ENCODE measurements around the gene CADM3.

The CADM3 gene

DNA sequence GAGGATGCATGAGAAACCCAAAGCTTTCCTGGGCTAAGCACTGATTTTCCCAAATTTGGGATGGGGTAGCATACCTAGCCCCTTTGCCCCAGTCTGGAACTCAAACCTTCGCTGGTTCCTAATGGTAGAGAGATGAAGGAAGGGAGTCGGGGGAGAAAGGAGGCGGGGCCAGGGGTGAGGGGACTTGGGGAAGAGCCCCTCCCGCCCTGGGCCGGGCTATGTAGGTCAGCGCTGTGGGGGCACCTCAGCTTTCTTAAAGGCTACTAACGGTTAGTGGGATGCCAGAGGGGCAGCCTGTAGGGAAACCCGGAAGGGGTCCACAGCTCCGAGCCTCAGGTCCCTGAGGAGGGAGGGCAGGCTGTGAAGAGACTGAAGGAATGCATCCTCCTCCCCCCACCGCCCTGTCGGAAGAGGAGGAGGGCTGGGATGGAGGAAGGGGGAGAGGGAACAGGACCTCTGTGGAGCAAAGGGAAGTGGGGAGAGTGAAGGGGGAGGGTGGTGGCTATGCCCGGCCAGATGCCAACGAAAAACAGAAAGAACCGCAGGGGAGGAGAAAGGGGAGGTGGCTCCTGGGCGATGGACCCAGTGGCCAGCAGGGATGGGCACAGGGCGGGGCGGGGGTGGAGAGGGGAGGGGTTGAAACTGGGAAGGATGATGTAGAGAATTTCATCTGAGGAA, 1.3 kb downstream of the CADM3 start:
- TF ChIP-seq EZH2phosphoT487 (IDR thresholded peaks at IDR 0.05; ENCODE audit: borderline replicate concordance, low read length): no peak
- TF ChIP-seq, protein P1, sequence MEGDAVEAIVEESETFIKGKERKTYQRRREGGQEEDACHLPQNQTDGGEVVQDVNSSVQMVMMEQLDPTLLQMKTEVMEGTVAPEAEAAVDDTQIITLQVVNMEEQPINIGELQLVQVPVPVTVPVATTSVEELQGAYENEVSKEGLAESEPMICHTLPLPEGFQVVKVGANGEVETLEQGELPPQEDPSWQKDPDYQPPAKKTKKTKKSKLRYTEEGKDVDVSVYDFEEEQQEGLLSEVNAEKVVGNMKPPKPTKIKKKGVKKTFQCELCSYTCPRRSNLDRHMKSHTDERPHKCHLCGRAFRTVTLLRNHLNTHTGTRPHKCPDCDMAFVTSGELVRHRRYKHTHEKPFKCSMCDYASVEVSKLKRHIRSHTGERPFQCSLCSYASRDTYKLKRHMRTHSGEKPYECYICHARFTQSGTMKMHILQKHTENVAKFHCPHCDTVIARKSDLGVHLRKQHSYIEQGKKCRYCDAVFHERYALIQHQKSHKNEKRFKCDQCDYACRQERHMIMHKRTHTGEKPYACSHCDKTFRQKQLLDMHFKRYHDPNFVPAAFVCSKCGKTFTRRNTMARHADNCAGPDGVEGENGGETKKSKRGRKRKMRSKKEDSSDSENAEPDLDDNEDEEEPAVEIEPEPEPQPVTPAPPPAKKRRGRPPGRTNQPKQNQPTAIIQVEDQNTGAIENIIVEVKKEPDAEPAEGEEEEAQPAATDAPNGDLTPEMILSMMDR (IDR thresholded peaks at IDR 0.05; ENCODE audit: low read depth, low read length, poor library complexity, severe bottlenecking): no peak
- Histone ChIP-seq H3K27me3 (ENCODE audit: control insufficient read depth, low read length) (peaks cover 38% of the 10 kb centered on the region), H3K4me3 (ENCODE audit: low read length) (no peak overlapping the region), H3K9me2 (replicated peaks; ENCODE audit: control insufficient read depth, low read length) (no peaks in the 10 kb centered on the region), H4K20me1 (ENCODE audit: control insufficient read depth, insufficient read depth, low read depth, low read length) (no peaks in the 10 kb centered on the region), H3F3A (ENCODE audit: control insufficient read depth, insufficient read depth) (no peaks in the 10 kb centered on the region), H3K9me3 (ENCODE audit: control insufficient read depth, insufficient read depth, low read length) (no peaks in the 10 kb centered on the region), H3K27ac (ENCODE audit: low read depth, low read length) (no peak overlapping the region), H3K4me2 (ENCODE audit: low read length) (no peak overlapping the region), H3K36me3 (ENCODE audit: control insufficient read depth, low read length) (no peaks in the 10 kb centered on the region), H3K79me2 (ENCODE audit: control insufficient read depth, low read length) (no peaks in the 10 kb centered on the region), H3K4me1 (ENCODE audit: control insufficient read depth, low read length) (no peaks in the 10 kb centered on the region)

DNA sequence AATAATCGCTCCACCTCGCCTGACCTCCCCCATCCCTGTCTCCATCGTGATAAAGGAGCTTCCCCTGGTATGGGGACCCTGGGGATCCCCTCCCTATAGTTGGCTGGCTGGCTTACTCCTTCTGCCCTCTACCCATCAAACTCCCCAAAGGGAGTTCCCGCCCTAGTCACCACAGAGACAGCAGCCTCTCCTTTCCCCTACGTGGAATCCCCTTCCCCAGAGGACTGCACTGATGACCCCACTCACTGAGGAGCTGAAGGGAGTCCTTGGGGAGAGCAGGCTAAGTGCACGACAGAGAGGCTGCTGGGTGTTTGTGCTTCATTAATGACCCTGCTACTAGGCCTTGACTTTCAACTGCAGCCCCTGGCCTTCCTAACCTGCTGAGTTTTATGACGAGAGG, 1.9 kb downstream of the CADM3 start:
- H4K20me1 ChIP-seq (ENCODE audit: control insufficient read depth, insufficient read depth, low read depth, low read length): no peaks in the 10 kb centered on the region
- TF ChIP-seq, protein P1 (IDR thresholded peaks at IDR 0.05; ENCODE audit: low read depth, low read length, poor library complexity, severe bottlenecking): no peak
- no peak for TF ChIP-seq EZH2phosphoT487 (IDR thresholded peaks at IDR 0.05; ENCODE audit: borderline replicate concordance, low read length)
- H3K36me3 ChIP-seq (ENCODE audit: control insufficient read depth, low read length): no peaks in the 10 kb centered on the region
- no peaks in the 10 kb centered on the region for H3K4me1 ChIP-seq (ENCODE audit: control insufficient read depth, low read length)
- H3F3A ChIP-seq (ENCODE audit: control insufficient read depth, insufficient read depth): no peaks in the 10 kb centered on the region
- peaks cover 34% of the 10 kb centered on the region for H3K27me3 ChIP-seq (ENCODE audit: control insufficient read depth, low read length)
- no peak overlapping the region for H3K4me2 ChIP-seq (ENCODE audit: low read length)
- H3K79me2 ChIP-seq (ENCODE audit: control insufficient read depth, low read length): no peaks in the 10 kb centered on the region
- no peak overlapping the region for H3K4me3 ChIP-seq (ENCODE audit: low read length)
- no peak overlapping the region for H3K27ac ChIP-seq (ENCODE audit: low read depth, low read length)
- H3K9me2 ChIP-seq (replicated peaks; ENCODE audit: control insufficient read depth, low read length): no peaks in the 10 kb centered on the region
- H3K9me3 ChIP-seq (ENCODE audit: control insufficient read depth, insufficient read depth, low read length): no peaks in the 10 kb centered on the region

DNA sequence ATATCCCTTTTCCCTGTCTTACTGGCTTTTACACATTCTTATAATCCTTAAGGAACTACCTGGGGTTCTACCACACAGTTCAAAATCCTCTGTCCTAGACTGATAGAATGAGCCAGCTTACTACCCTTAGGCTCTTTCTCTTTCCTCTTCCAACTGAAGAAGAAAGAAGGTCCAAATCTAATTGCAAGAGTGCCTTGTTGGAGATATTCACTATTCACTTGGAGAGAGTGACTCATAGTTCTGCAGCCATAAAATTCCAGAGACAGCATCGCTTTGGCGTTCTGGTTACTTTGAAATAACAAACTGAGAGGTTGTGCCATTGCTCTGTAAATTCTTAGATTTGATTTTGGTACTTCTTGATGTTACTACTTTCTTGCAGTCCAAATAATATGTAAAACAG, 4.2 kb downstream of the CADM3 start:
- H3K79me2 ChIP-seq (ENCODE audit: control insufficient read depth, low read length): no peaks in the 10 kb centered on the region
- no peaks in the 10 kb centered on the region for H3K9me2 ChIP-seq (replicated peaks; ENCODE audit: control insufficient read depth, low read length)
- no peaks in the 10 kb centered on the region for H3K36me3 ChIP-seq (ENCODE audit: control insufficient read depth, low read length)
- TF ChIP-seq, protein P1 (IDR thresholded peaks at IDR 0.05; ENCODE audit: low read depth, low read length, poor library complexity, severe bottlenecking): no peak
- TF ChIP-seq EZH2phosphoT487 (IDR thresholded peaks at IDR 0.05; ENCODE audit: borderline replicate concordance, low read length): no peak
- H3K4me3 ChIP-seq (ENCODE audit: low read length): no peak overlapping the region
- H4K20me1 ChIP-seq (ENCODE audit: control insufficient read depth, insufficient read depth, low read depth, low read length): no peaks in the 10 kb centered on the region
- no peak overlapping the region for H3K27ac ChIP-seq (ENCODE audit: low read depth, low read length)
- peaks cover 22% of the 10 kb centered on the region for H3K27me3 ChIP-seq (ENCODE audit: control insufficient read depth, low read length)
- H3K4me1 ChIP-seq (ENCODE audit: control insufficient read depth, low read length): no peaks in the 10 kb centered on the region
- H3F3A ChIP-seq (ENCODE audit: control insufficient read depth, insufficient read depth): no peaks in the 10 kb centered on the region
- H3K9me3 ChIP-seq (ENCODE audit: control insufficient read depth, insufficient read depth, low read length): no peaks in the 10 kb centered on the region
- no peak overlapping the region for H3K4me2 ChIP-seq (ENCODE audit: low read length)

All from DOHH2 (cell line).